HepG2 (cell line): ENCODE measurements around the gene METTL23. TPM values are rescaled to one million over a fixed set of nuclear protein-coding genes. Genes with fewer than 3 reads are reported as not detected.
A peak's percentile ranks its signal among the peaks of the same experiment; 100 is the strongest.

Experiments
- ATF7 ChIP-seq, 2 experiments: fragments of 450-650 bp in 1 of 2; sonication (generic) in 1 of 2; formaldehyde crosslinking in 1 of 2; IDR thresholded peaks; 2 replicates each; pipeline versions ENCODE4 v1.4.0 to v1.6.1; 2016 to 2020; ENCODE audit warnings: antibody characterized with exemption in 1 of 2, mild to moderate bottlenecking in 1 of 2, missing genetic modification reagents in 1 of 2
- MTA1 ChIP-seq: sonication (generic); formaldehyde crosslinking; IDR thresholded peaks from 2 replicates; pipeline ENCODE4 v1.4.0; 2020; ENCODE audit warnings: missing genetic modification reagents, mild to moderate bottlenecking, borderline replicate concordance
- NFE2 ChIP-seq: sonication (generic); formaldehyde crosslinking; IDR thresholded peaks from 2 replicates; pipeline ENCODE4 v1.4.0; 2020; ENCODE audit warnings: missing genetic modification reagents
- NR1H2 ChIP-seq: sonication (generic); formaldehyde crosslinking; IDR thresholded peaks from 2 replicates; pipeline ENCODE4 v1.8.1; 2022; ENCODE audit warnings: low read depth, missing genetic modification reagents, borderline replicate concordance
- PPARG ChIP-seq: conservative IDR thresholded peaks from 2 replicates; pipeline ENCODE4 v1.6.1; 2016; ENCODE audit warnings: missing biosample characterization, missing genetic modification reagents
- STAT5B ChIP-seq: sonication (generic); formaldehyde crosslinking; IDR thresholded peaks from 2 replicates; pipeline ENCODE4 v1.4.0; 2020; ENCODE audit warnings: missing genetic modification reagents
- ZMYM2 ChIP-seq: sonication (generic); formaldehyde crosslinking; IDR thresholded peaks from 2 replicates; pipeline ENCODE4 v1.8.0; 2022; ENCODE audit warnings: mild to moderate bottlenecking, missing genetic modification reagents
- ZNF44 ChIP-seq: sonication (generic); formaldehyde crosslinking; IDR thresholded peaks from 2 replicates; pipeline ENCODE4 v1.5.1; 2020; ENCODE audit warnings: mild to moderate bottlenecking, missing genetic modification reagents
- ZNF446 ChIP-seq: sonication (generic); formaldehyde crosslinking; IDR thresholded peaks from 2 replicates; pipeline ENCODE4 v1.5.0; 2020; ENCODE audit warnings: mild to moderate bottlenecking, missing genetic modification reagents
- ZNF746 ChIP-seq: sonication (generic); formaldehyde crosslinking; IDR thresholded peaks from 2 replicates; pipeline ENCODE4 v1.8.0; 2022; ENCODE audit warnings: mild to moderate bottlenecking, missing genetic modification reagents
- ZNF788 ChIP-seq: sonication (generic); formaldehyde crosslinking; IDR thresholded peaks from 2 replicates; pipeline ENCODE4 v1.5.0; 2020; ENCODE audit warnings: mild to moderate bottlenecking, missing genetic modification reagents, borderline replicate concordance
- polyA plus RNA-seq, 8 experiments: library from polyadenylated mRNA; depleted of rRNA in 3 of 8; stranded (reverse) in 7 of 8; unstranded in 1 of 8; fragments of >200 nt; fragmentation: Illumina TruSeq in 4 of 8; extraction: Trizol in 4 of 8; gene quantifications; 2 replicates each; pipeline versions ENCODE4 v1.2.1 to v1.2.3, GENCODE V29; 2011 to 2016; ENCODE audit warnings: low read depth in 4 of 8, missing spikeins in 1 of 8, mixed read lengths in 1 of 8; ENCODE audit not compliant: insufficient read depth in 1 of 8
- total RNA-seq, 5 experiments: library from RNA; depleted of rRNA; stranded (reverse); fragments of >200 nt; fragmentation: Illumina TruSeq; extraction: Trizol; gene quantifications; 2 replicates each; pipeline ENCODE4 v1.2.3, GENCODE V29; 2016; ENCODE audit warnings: low read depth in 1 of 5
- TF ChIP-seq, protein P1 (sequence below): sonication (generic); formaldehyde crosslinking; IDR thresholded peaks from 2 replicates; pipeline ENCODE4 v1.4.0; 2020; ENCODE audit warnings: missing genetic modification reagents
- TF ChIP-seq, protein P2 (sequence below): sonication (generic); formaldehyde crosslinking; IDR thresholded peaks from 2 replicates; pipeline ENCODE4 v1.4.0; 2020; ENCODE audit warnings: mild to moderate bottlenecking, low read depth, missing genetic modification reagents
- TF ChIP-seq, protein P3 (sequence below): sonication (generic); formaldehyde crosslinking; IDR thresholded peaks from 2 replicates; pipeline ENCODE4 v1.5.1; 2020; ENCODE audit warnings: mild to moderate bottlenecking, missing genetic modification reagents, borderline replicate concordance
- TF ChIP-seq, protein P4 (sequence below): sonication (generic); formaldehyde crosslinking; IDR thresholded peaks from 2 replicates; pipeline ENCODE4 v1.5.1; 2020; ENCODE audit warnings: missing genetic modification reagents, mild to moderate bottlenecking, borderline replicate concordance
- TF ChIP-seq, protein P5 (sequence below): IDR thresholded peaks from 2 replicates; pipeline ENCODE4 v1.6.1; 2016; ENCODE audit warnings: missing genetic modification reagents, missing compliant biosample characterization
- TF ChIP-seq, protein P6 (sequence below): sonication (generic); formaldehyde crosslinking; IDR thresholded peaks from 2 replicates; pipeline ENCODE4 v1.9.0; 2021; ENCODE audit warnings: missing genetic modification reagents, mild to moderate bottlenecking, borderline replicate concordance

The METTL23 gene
- total and polyA plus RNA-seq, 2 of the 13 experiments (the other 11 are each of a cell fraction or from before 2014, with no cell fraction given) = 39.9 to 104 TPM

DNA sequence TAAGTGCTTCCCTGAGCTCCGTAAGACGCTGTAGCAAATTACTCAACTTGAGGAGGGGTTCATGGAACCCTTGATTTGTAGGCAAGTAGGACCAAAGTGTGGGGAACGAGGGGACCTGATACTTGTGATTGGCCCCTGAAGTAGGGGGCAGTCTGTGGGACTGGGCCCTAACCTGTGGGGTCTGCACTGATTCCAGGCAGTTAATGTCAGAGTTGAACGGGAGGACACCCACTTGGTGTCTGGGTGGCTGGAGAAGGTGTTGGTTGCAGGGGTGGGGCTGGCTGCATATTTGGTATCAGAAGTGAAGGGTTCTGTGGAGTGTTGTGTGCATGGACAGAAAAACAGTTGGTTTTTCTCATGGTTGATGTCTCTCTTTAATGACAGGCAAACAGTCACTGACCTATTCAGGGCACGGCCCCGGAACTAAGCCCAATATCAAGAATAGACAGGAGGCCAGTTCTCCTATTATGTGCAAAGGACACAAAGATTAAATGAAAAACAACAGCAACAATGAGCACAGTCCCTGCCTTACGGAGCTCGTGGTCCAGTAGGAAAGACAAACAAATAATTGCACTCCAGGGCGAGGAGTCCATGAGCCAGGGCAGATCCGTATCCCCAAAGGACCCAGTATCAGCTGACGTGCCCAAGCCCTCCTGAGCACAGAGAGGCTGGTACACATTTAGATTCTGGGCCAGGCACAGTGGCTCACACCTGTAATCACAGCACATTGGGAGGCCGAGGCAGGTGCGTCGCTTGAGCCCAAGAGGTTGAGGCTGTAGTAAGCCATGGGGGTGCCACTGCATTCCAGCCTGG lies 35.1 kb upstream of the METTL23 start (continued):
- TF ChIP-seq MTA1 (CRISPR knock-in tag) = peak; percentile 82; the same call in 1 of the 2 replicates
- TF ChIP-seq, protein P1, sequence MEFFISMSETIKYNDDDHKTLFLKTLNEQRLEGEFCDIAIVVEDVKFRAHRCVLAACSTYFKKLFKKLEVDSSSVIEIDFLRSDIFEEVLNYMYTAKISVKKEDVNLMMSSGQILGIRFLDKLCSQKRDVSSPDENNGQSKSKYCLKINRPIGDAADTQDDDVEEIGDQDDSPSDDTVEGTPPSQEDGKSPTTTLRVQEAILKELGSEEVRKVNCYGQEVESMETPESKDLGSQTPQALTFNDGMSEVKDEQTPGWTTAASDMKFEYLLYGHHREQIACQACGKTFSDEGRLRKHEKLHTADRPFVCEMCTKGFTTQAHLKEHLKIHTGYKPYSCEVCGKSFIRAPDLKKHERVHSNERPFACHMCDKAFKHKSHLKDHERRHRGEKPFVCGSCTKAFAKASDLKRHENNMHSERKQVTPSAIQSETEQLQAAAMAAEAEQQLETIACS (CRISPR knock-in tag) = no peak
- TF ChIP-seq, protein P2, sequence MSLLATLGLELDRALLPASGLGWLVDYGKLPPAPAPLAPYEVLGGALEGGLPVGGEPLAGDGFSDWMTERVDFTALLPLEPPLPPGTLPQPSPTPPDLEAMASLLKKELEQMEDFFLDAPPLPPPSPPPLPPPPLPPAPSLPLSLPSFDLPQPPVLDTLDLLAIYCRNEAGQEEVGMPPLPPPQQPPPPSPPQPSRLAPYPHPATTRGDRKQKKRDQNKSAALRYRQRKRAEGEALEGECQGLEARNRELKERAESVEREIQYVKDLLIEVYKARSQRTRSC (CRISPR knock-in tag) = no peak
- TF ChIP-seq, protein P3, sequence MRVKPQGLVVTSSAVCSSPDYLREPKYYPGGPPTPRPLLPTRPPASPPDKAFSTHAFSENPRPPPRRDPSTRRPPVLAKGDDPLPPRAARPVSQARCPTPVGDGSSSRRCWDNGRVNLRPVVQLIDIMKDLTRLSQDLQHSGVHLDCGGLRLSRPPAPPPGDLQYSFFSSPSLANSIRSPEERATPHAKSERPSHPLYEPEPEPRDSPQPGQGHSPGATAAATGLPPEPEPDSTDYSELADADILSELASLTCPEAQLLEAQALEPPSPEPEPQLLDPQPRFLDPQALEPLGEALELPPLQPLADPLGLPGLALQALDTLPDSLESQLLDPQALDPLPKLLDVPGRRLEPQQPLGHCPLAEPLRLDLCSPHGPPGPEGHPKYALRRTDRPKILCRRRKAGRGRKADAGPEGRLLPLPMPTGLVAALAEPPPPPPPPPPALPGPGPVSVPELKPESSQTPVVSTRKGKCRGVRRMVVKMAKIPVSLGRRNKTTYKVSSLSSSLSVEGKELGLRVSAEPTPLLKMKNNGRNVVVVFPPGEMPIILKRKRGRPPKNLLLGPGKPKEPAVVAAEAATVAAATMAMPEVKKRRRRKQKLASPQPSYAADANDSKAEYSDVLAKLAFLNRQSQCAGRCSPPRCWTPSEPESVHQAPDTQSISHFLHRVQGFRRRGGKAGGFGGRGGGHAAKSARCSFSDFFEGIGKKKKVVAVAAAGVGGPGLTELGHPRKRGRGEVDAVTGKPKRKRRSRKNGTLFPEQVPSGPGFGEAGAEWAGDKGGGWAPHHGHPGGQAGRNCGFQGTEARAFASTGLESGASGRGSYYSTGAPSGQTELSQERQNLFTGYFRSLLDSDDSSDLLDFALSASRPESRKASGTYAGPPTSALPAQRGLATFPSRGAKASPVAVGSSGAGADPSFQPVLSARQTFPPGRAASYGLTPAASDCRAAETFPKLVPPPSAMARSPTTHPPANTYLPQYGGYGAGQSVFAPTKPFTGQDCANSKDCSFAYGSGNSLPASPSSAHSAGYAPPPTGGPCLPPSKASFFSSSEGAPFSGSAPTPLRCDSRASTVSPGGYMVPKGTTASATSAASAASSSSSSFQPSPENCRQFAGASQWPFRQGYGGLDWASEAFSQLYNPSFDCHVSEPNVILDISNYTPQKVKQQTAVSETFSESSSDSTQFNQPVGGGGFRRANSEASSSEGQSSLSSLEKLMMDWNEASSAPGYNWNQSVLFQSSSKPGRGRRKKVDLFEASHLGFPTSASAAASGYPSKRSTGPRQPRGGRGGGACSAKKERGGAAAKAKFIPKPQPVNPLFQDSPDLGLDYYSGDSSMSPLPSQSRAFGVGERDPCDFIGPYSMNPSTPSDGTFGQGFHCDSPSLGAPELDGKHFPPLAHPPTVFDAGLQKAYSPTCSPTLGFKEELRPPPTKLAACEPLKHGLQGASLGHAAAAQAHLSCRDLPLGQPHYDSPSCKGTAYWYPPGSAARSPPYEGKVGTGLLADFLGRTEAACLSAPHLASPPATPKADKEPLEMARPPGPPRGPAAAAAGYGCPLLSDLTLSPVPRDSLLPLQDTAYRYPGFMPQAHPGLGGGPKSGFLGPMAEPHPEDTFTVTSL (CRISPR knock-in tag) = peak; percentile 94; the same call in 1 of the 2 replicates
- TF ChIP-seq ZNF446 = no peak
- peak; percentile 63; the same call in 1 of the 2 replicates for TF ChIP-seq ZMYM2
- TF ChIP-seq ZNF44 (CRISPR knock-in tag) = no peak
- TF ChIP-seq ZNF746 (CRISPR knock-in tag) = no peak; the same call in 1 of the 2 replicates
- TF ChIP-seq, protein P4, sequence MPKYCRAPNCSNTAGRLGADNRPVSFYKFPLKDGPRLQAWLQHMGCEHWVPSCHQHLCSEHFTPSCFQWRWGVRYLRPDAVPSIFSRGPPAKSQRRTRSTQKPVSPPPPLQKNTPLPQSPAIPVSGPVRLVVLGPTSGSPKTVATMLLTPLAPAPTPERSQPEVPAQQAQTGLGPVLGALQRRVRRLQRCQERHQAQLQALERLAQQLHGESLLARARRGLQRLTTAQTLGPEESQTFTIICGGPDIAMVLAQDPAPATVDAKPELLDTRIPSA (CRISPR knock-in tag) = no peak
- TF ChIP-seq STAT5B (CRISPR knock-in tag) = no peak
- TF ChIP-seq, protein P5, sequence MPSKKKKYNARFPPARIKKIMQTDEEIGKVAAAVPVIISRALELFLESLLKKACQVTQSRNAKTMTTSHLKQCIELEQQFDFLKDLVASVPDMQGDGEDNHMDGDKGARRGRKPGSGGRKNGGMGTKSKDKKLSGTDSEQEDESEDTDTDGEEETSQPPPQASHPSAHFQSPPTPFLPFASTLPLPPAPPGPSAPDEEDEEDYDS (CRISPR knock-in tag) = peak; percentile 76; the same call in 1 of the 2 replicates
- TF ChIP-seq, protein P6, sequence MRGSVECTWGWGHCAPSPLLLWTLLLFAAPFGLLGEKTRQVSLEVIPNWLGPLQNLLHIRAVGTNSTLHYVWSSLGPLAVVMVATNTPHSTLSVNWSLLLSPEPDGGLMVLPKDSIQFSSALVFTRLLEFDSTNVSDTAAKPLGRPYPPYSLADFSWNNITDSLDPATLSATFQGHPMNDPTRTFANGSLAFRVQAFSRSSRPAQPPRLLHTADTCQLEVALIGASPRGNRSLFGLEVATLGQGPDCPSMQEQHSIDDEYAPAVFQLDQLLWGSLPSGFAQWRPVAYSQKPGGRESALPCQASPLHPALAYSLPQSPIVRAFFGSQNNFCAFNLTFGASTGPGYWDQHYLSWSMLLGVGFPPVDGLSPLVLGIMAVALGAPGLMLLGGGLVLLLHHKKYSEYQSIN (CRISPR knock-in tag) = no peak
- no peak; the same call in 1 of the 2 replicates for TF ChIP-seq ATF7 (IDR thresholded peaks at IDR 0.05)
- TF ChIP-seq ATF7 (CRISPR knock-in tag; IDR thresholded peaks at IDR 0.05) = no peak; the same call in 1 of the 2 replicates
- peak; percentile 84; the same call in 1 of the 2 replicates for TF ChIP-seq PPARG
- TF ChIP-seq NR1H2 = no peak
- peak; percentile 93; the same call in 1 of the 2 replicates for TF ChIP-seq ZNF788 (CRISPR knock-in tag)
- no peak for TF ChIP-seq NFE2 (CRISPR knock-in tag)
